NCI-H2081 (cell line): Measurements from ENCODE around the gene SMOC2.
A peak's percentile ranks its signal among the peaks of the same experiment; 100 is the strongest.

Source experiments
- DNase-seq, 2 experiments: peaks; one replicate each; lab custom pipeline; 2025; lab: John Stamatoyannopoulos, UW

The SMOC2 gene

GRCh38 chr6:168440520-168441433, at the start of gene SMOC2:
Gene SMOC2, plus strand, starts transcription at chr6:168441184. Its CDS starts 187 bp downstream, at chr6:168441371.
- peak; percentile 69 for DNase-seq

- DNase-seq, result no peak
These were observed 47.7 kb upstream of the SMOC2 start for GRCh38 chr6:168393126-168393870.

GRCh38 chr6:168394606-168395005, 46.4 kb upstream of the SMOC2 start:
- DNase-seq, result no peak

- no peak for DNase-seq
These were observed 45.0 kb upstream of the SMOC2 start for GRCh38 chr6:168395983-168396382.

GRCh38 chr6:168396561-168396960, 44.4 kb upstream of the SMOC2 start:
- no peak for DNase-seq

GRCh38 chr6:168397012-168397411, 44.0 kb upstream of the SMOC2 start:
- DNase-seq, result no peak

GRCh38 chr6:168400037-168400436, 40.9 kb upstream of the SMOC2 start:
- DNase-seq, result no peak

GRCh38 chr6:168403370-168404005, 37.5 kb upstream of the SMOC2 start:
- no peak for DNase-seq

GRCh38 chr6:168404560-168404959, 36.4 kb upstream of the SMOC2 start:
- DNase-seq, result no peak

- no peak for DNase-seq
These were observed 33.1 kb upstream of the SMOC2 start for GRCh38 chr6:168407842-168408241.

- DNase-seq, result no peak
These were observed 32.4 kb upstream of the SMOC2 start for GRCh38 chr6:168408504-168409136.

- no peak for DNase-seq
These were observed 30.9 kb upstream of the SMOC2 start for GRCh38 chr6:168410035-168410434.

- DNase-seq, result no peak
These were observed 30.4 kb upstream of the SMOC2 start for GRCh38 chr6:168410554-168411011.

GRCh38 chr6:168411130-168411529, 29.9 kb upstream of the SMOC2 start:
- DNase-seq, result no peak

- DNase-seq, result no peak
These were observed 29.2 kb upstream of the SMOC2 start for GRCh38 chr6:168411793-168412192.

- DNase-seq, result no peak
These were observed 28.5 kb upstream of the SMOC2 start for GRCh38 chr6:168412456-168412855.

- DNase-seq, result no peak
These were observed 27.8 kb upstream of the SMOC2 start for GRCh38 chr6:168413018-168413720.

- no peak for DNase-seq
These were observed 27.1 kb upstream of the SMOC2 start for GRCh38 chr6:168413856-168414255.

GRCh38 chr6:168414336-168415097, 26.5 kb upstream of the SMOC2 start:
- peak in 1 of 2 experiments; percentile 5 for DNase-seq
